ENCODE measurements around the gene ATP8B1. TPM values are rescaled to one million over a fixed set of nuclear protein-coding genes. Genes with fewer than 3 reads are reported as not detected.

The ATP8B1 gene
- total RNA-seq, 1 donor from 2014 or later, result 13.1 TPM

GRCh38 chr18:57776354-57776753 lies 26.8 kb downstream of the ATP8B1 start:
- no peak for TF ChIP-seq CTCF (IDR thresholded peaks at IDR 0.05; ENCODE audit: insufficient read depth, low read length, poor library complexity, severe bottlenecking)
- no peak for DNase-seq (ENCODE audit: low read depth)
- Histone ChIP-seq H3K27me3 (ENCODE audit: control insufficient read depth, insufficient read depth, low read length) (no peaks in the 10 kb centered on the region), H3K36me3 (ENCODE audit: control insufficient read depth, insufficient read depth, low read length) (no peaks in the 10 kb centered on the region), H3K4me3 (ENCODE audit: low read depth, low read length) (no peak overlapping the region)

- no peak for TF ChIP-seq CTCF (IDR thresholded peaks at IDR 0.05; ENCODE audit: insufficient read depth, low read length, poor library complexity, severe bottlenecking)
- Histone ChIP-seq H3K4me3 (ENCODE audit: low read depth, low read length) (no peak overlapping the region), H3K27me3 (ENCODE audit: control insufficient read depth, insufficient read depth, low read length) (no peaks in the 10 kb centered on the region), H3K36me3 (ENCODE audit: control insufficient read depth, insufficient read depth, low read length) (no peaks in the 10 kb centered on the region)
- peak; percentile 35 for DNase-seq (ENCODE audit: low read depth)
Observed at GRCh38 chr18:57775937-57776336, 27.2 kb downstream of the ATP8B1 start.

GRCh38 chr18:57772387-57772799 lies 30.7 kb downstream of the ATP8B1 start:
- no peaks in the 10 kb centered on the region for H3K36me3 ChIP-seq (ENCODE audit: control insufficient read depth, insufficient read depth, low read length)
- TF ChIP-seq CTCF (IDR thresholded peaks at IDR 0.05; ENCODE audit: insufficient read depth, low read length, poor library complexity, severe bottlenecking), result no peak
- H3K27me3 ChIP-seq (ENCODE audit: control insufficient read depth, insufficient read depth, low read length), result no peaks in the 10 kb centered on the region
- DNase-seq (ENCODE audit: low read depth), result no peak
- H3K4me3 ChIP-seq (ENCODE audit: low read depth, low read length), result no peak overlapping the region

- no peak for DNase-seq (ENCODE audit: low read depth)
- no peak for TF ChIP-seq CTCF (IDR thresholded peaks at IDR 0.05; ENCODE audit: insufficient read depth, low read length, poor library complexity, severe bottlenecking)
- Histone ChIP-seq H3K36me3 (ENCODE audit: control insufficient read depth, insufficient read depth, low read length) (no peaks in the 10 kb centered on the region), H3K27me3 (ENCODE audit: control insufficient read depth, insufficient read depth, low read length) (no peaks in the 10 kb centered on the region), H3K4me3 (ENCODE audit: low read depth, low read length) (no peak overlapping the region)
Observed at GRCh38 chr18:57771626-57772025, 31.5 kb downstream of the ATP8B1 start.

GRCh38 chr18:57771193-57771592 lies 31.9 kb downstream of the ATP8B1 start:
- no peaks in the 10 kb centered on the region for H3K36me3 ChIP-seq (ENCODE audit: control insufficient read depth, insufficient read depth, low read length)
- H3K27me3 ChIP-seq (ENCODE audit: control insufficient read depth, insufficient read depth, low read length), result no peaks in the 10 kb centered on the region
- no peak overlapping the region for H3K4me3 ChIP-seq (ENCODE audit: low read depth, low read length)
- no peak for TF ChIP-seq CTCF (IDR thresholded peaks at IDR 0.05; ENCODE audit: insufficient read depth, low read length, poor library complexity, severe bottlenecking)
- no peak for DNase-seq (ENCODE audit: low read depth)

- Histone ChIP-seq H3K36me3 (ENCODE audit: control insufficient read depth, insufficient read depth, low read length) (no peaks in the 10 kb centered on the region), H3K27me3 (ENCODE audit: control insufficient read depth, insufficient read depth, low read length) (no peaks in the 10 kb centered on the region), H3K4me3 (ENCODE audit: low read depth, low read length) (no peak overlapping the region)
- no peak for TF ChIP-seq CTCF (IDR thresholded peaks at IDR 0.05; ENCODE audit: insufficient read depth, low read length, poor library complexity, severe bottlenecking)
- DNase-seq (ENCODE audit: low read depth), result no peak
Observed at GRCh38 chr18:57768537-57769326, 34.4 kb downstream of the ATP8B1 start.

All from kidney epithelial cell (primary cell).